Neural progenitor cell (in vitro differentiated cells): Measurements from ENCODE around the gene TBC1D9B.

Experiments used
- CTCF ChIP-seq: fragments of 200-600 bp; sonication (generic); IDR thresholded peaks from 2 replicates; pipeline ENCODE4 v1.5.1; 2017; ENCODE audit warnings: antibody characterized with exemption, mild to moderate bottlenecking
- EZH2 ChIP-seq: fragments of 200-600 bp; sonication (generic); IDR thresholded peaks from 2 replicates; pipeline ENCODE4 v1.6.1; 2017; ENCODE audit warnings: antibody characterized with exemption, mild to moderate bottlenecking, moderate library complexity

- no peak for TF ChIP-seq EZH2
- TF ChIP-seq CTCF = no peak
Observed at GRCh38 chr5:179895861-179896260, 11.8 kb downstream of the TBC1D9B start.
